ENCODE results near the gene CHID1.

Gene CHID1

DNA sequence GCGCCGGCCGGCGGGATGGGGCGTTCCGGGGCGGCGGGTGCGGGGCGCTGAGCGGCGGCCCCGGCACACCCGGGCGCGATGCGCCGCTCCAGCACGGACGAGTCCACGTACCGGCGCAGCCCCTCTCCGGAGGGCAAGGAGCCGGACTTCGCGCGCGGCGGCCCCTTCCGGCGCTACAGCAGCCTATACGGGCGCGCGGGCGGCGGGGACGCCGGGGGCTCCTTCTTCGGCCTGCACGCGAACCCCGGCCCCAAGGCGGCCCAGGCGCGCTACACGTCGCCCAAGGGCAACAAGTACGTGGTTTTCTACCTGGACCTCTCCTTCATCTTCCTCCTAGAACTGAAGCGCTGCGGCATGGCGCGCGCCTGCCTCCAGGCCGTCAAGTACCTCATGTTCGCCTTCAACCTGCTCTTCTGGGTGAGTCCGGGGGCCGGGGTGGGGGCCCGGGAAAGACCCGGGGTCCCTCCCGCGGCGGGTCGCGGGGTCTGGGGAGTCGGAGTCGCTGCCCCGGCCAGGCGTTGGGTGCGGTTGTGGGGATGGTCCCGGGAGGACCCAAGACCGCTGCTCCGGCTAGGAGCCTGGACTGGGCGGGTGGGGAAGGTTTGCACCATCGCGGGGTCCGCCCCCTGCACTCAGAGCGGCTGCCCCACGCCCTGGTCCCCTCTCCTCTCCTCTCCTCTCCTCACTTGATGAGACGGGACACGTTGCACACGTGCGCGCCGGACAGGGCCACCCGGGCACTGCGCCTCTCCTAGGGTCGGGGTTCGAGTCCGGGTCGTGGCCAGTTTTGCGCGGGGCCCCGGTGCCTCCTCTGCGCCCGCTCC, 60.4 kb downstream of the CHID1 start:
- Histone ChIP-seq H4K20me1 (ENCODE audit: control insufficient read depth, insufficient read depth, low read depth, low read length) (peaks cover 4% of the 10 kb centered on the region; the same call in 1 of the 2 replicates), H3K4me1 (ENCODE audit: control insufficient read depth, low read length) (peaks cover 15% of the 10 kb centered on the region), H3K27me3 (ENCODE audit: control insufficient read depth, low read length) (peaks cover 19% of the 10 kb centered on the region), H3K4me3 (ENCODE audit: low read length) (0 out of 2 replicates have a peak overlapping the region, but pooled peaks have one; percentile 10), H3K4me2 (ENCODE audit: low read length) (peak overlapping the region; percentile 40; the same call in 1 of the 2 replicates), H3K9me2 (replicated peaks; ENCODE audit: control insufficient read depth, low read length) (no peaks in the 10 kb centered on the region), H3K79me2 (ENCODE audit: control insufficient read depth, low read length) (no peaks in the 10 kb centered on the region), H3K27ac (ENCODE audit: low read depth, low read length) (no peak overlapping the region), H3F3A (ENCODE audit: control insufficient read depth, insufficient read depth) (no peaks in the 10 kb centered on the region), H3K9me3 (ENCODE audit: control insufficient read depth, insufficient read depth, low read length) (no peaks in the 10 kb centered on the region), H3K36me3 (ENCODE audit: control insufficient read depth, low read length) (no peaks in the 10 kb centered on the region)
- TF ChIP-seq, protein P1, sequence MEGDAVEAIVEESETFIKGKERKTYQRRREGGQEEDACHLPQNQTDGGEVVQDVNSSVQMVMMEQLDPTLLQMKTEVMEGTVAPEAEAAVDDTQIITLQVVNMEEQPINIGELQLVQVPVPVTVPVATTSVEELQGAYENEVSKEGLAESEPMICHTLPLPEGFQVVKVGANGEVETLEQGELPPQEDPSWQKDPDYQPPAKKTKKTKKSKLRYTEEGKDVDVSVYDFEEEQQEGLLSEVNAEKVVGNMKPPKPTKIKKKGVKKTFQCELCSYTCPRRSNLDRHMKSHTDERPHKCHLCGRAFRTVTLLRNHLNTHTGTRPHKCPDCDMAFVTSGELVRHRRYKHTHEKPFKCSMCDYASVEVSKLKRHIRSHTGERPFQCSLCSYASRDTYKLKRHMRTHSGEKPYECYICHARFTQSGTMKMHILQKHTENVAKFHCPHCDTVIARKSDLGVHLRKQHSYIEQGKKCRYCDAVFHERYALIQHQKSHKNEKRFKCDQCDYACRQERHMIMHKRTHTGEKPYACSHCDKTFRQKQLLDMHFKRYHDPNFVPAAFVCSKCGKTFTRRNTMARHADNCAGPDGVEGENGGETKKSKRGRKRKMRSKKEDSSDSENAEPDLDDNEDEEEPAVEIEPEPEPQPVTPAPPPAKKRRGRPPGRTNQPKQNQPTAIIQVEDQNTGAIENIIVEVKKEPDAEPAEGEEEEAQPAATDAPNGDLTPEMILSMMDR (IDR thresholded peaks at IDR 0.05; ENCODE audit: low read depth, low read length, poor library complexity, severe bottlenecking) = no peak
- no peak for TF ChIP-seq EZH2phosphoT487 (IDR thresholded peaks at IDR 0.05; ENCODE audit: borderline replicate concordance, low read length)

DNA sequence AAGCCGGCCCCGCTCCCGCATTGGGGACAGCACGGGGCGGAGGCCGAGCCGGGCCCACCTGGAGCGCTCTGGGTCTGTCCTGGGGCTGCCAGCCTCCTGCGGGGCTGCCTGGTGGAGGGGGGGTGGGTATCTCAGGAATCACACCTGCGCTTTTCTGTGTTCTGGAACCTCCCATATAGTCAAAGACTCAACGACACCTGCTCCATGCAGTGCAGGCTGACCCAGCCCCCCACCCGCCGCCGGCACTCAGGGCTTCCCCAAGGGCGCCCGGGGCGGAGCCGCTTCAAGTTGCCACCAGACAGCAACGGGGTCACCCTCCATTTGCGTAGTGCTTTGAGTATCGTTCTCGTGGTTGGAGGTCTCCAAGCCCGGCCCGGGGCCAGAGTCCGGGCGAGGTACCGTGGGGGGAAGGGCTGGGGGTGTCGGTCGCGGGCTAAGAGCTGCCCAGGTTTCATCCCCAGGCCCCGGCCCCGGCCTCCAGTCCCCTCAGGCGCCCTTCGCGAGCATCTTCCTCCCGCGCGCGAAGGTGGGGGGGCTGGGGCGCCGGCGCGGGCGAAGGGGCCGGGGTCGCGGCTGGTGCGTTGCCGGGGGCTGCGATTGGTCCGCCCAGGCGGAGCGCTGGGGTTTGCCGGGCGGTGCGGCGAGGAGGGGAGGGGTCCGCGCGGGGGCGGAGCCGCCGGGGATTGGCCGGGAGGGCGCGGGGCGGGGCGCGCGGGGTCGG, 61.3 kb downstream of the CHID1 start:
- H3F3A ChIP-seq (ENCODE audit: control insufficient read depth, insufficient read depth) = no peaks in the 10 kb centered on the region
- H3K79me2 ChIP-seq (ENCODE audit: control insufficient read depth, low read length) = no peaks in the 10 kb centered on the region
- H3K4me3 ChIP-seq (ENCODE audit: low read length) = peak overlapping the region; percentile 67
- H3K4me1 ChIP-seq (ENCODE audit: control insufficient read depth, low read length) = peaks cover 22% of the 10 kb centered on the region
- H3K9me2 ChIP-seq (replicated peaks; ENCODE audit: control insufficient read depth, low read length) = no peaks in the 10 kb centered on the region
- H3K9me3 ChIP-seq (ENCODE audit: control insufficient read depth, insufficient read depth, low read length) = no peaks in the 10 kb centered on the region
- H3K27me3 ChIP-seq (ENCODE audit: control insufficient read depth, low read length) = peaks cover 19% of the 10 kb centered on the region
- no peaks in the 10 kb centered on the region for H3K36me3 ChIP-seq (ENCODE audit: control insufficient read depth, low read length)
- H3K27ac ChIP-seq (ENCODE audit: low read depth, low read length) = no peak overlapping the region
- H3K4me2 ChIP-seq (ENCODE audit: low read length) = peak overlapping the region; percentile 82
- TF ChIP-seq, protein P1 (IDR thresholded peaks at IDR 0.05; ENCODE audit: low read depth, low read length, poor library complexity, severe bottlenecking) = no peak
- no peak for TF ChIP-seq EZH2phosphoT487 (IDR thresholded peaks at IDR 0.05; ENCODE audit: borderline replicate concordance, low read length)
- peaks cover 4% of the 10 kb centered on the region; the same call in 1 of the 2 replicates for H4K20me1 ChIP-seq (ENCODE audit: control insufficient read depth, insufficient read depth, low read depth, low read length)

DNA sequence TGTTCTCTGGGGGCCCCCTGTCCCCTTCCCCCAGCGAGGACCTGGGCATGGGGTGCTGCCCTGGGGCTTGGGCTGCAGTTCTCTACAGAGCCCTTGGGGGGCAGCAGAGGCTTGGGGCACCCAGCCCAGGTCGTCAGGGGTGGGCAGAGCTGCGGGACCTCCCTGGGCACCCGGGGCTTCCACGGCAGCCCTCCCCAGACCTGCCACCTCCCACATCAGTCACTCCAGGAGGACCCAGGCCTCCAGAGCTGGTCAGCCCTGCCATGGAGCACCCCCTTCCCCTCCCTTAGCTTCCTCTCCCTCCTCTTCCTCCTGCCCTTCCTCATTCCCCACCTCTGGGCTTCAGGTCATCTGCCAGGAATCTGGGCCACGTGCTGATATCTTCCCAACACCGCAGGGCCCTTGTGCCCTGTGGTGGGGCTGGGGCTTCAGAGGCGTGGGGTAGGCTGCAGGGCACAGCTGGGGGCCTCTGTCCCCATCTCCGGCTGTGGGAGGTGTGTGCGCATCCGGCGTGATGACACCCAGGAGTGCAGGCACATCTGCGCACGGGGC, 62.2 kb downstream of the CHID1 start:
- H3K36me3 ChIP-seq (ENCODE audit: control insufficient read depth, low read length) = no peaks in the 10 kb centered on the region
- H3F3A ChIP-seq (ENCODE audit: control insufficient read depth, insufficient read depth) = no peaks in the 10 kb centered on the region
- peaks cover 4% of the 10 kb centered on the region; the same call in 1 of the 2 replicates for H4K20me1 ChIP-seq (ENCODE audit: control insufficient read depth, insufficient read depth, low read depth, low read length)
- H3K4me1 ChIP-seq (ENCODE audit: control insufficient read depth, low read length) = peaks cover 30% of the 10 kb centered on the region
- peak overlapping the region; percentile 67 for H3K4me3 ChIP-seq (ENCODE audit: low read length)
- no peak overlapping the region for H3K27ac ChIP-seq (ENCODE audit: low read depth, low read length)
- peaks cover 26% of the 10 kb centered on the region for H3K27me3 ChIP-seq (ENCODE audit: control insufficient read depth, low read length)
- H3K9me2 ChIP-seq (replicated peaks; ENCODE audit: control insufficient read depth, low read length) = no peaks in the 10 kb centered on the region
- no peaks in the 10 kb centered on the region for H3K9me3 ChIP-seq (ENCODE audit: control insufficient read depth, insufficient read depth, low read length)
- TF ChIP-seq, protein P1 (IDR thresholded peaks at IDR 0.05; ENCODE audit: low read depth, low read length, poor library complexity, severe bottlenecking) = peak; percentile 91
- TF ChIP-seq EZH2phosphoT487 (IDR thresholded peaks at IDR 0.05; ENCODE audit: borderline replicate concordance, low read length) = no peak
- peak overlapping the region; percentile 82 for H3K4me2 ChIP-seq (ENCODE audit: low read length)
- no peaks in the 10 kb centered on the region for H3K79me2 ChIP-seq (ENCODE audit: control insufficient read depth, low read length)
